A673 (cell line): ENCODE measurements around the gene TRABD.

Experiments used
- EZH2 ChIP-seq: fragments of 200-600 bp; sonication (generic); IDR thresholded peaks from 2 replicates; pipeline ENCODE4 v1.6.1; 2017; ENCODE audit warnings: borderline replicate concordance, low read depth, mild to moderate bottlenecking, mixed read lengths, antibody characterized with exemption, low read length; ENCODE audit not compliant: poor library complexity, severe bottlenecking
- TF ChIP-seq, protein P1 (sequence below): fragments of 300-800, 200-600 bp; sonication (generic); conservative IDR thresholded peaks from 2 replicates; pipeline ENCODE4 v1.5.1; 2017; ENCODE audit warnings: low read depth, mild to moderate bottlenecking, antibody characterized with exemption, low read length, moderate library complexity, mixed read lengths

DNA sequence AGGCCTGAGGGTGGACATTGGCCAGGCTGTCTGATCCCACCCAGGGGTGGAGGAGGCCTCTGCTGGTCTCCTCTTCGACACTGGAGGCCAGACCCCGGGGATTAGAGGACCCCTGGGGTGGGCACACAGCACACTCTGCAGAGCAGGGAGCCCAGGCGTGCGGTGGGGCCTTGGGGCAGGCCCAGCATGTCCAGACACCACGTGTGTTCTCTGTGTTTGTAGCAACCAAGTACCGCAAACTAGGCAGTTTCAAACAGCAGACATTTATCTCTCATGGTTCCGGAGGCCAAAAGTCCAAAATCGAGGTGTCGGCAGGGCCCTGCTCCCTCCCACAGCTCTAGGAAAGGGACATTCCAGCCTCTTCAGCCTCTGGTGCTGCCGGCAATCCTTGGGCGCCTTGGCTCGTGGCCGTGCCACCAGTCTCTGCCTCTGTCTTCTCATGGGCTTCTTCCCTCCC is 13.7 kb upstream of the TRABD start:
- TF ChIP-seq, protein P1, sequence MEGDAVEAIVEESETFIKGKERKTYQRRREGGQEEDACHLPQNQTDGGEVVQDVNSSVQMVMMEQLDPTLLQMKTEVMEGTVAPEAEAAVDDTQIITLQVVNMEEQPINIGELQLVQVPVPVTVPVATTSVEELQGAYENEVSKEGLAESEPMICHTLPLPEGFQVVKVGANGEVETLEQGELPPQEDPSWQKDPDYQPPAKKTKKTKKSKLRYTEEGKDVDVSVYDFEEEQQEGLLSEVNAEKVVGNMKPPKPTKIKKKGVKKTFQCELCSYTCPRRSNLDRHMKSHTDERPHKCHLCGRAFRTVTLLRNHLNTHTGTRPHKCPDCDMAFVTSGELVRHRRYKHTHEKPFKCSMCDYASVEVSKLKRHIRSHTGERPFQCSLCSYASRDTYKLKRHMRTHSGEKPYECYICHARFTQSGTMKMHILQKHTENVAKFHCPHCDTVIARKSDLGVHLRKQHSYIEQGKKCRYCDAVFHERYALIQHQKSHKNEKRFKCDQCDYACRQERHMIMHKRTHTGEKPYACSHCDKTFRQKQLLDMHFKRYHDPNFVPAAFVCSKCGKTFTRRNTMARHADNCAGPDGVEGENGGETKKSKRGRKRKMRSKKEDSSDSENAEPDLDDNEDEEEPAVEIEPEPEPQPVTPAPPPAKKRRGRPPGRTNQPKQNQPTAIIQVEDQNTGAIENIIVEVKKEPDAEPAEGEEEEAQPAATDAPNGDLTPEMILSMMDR = no peak
- no peak for TF ChIP-seq EZH2
